Stimulated activated CD4-positive, alpha-beta T cell treated with anti-CD3 and anti-CD28 coated beads, Interleukin-15, amount 100 ng/mL, for 48 hours (primary cell): ENCODE measurements around the gene P2RY14.

Experiments used
- DNase-seq, 2 donors: peaks; one replicate each; pipeline ENCODE4 v3.0.0-alpha.2; 2020; ENCODE audit warnings: low read depth in 2 of 2

The P2RY14 gene

GRCh38 chr3:151301787-151302186 is 23.4 kb upstream of the P2RY14 start:
- DNase-seq = no peak

DNA sequence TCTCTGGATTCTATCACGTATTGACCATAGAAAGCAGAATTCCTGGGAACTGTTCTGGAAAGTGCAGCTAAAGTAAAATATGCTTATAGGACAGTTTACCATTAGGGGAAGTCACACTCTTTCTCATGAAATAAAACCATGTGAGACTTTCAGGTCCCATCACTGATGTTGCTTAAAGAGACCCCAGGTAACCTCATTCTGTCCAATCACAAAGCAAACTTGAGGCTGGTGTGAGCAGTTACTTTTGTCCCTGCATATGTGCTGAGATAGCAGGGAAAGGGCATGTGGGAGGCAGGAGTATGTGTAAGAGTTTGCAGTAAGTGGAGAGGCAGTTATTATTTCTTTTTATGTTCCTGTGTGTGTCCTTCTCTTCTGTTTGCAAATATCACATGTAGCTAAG is 22.2 kb upstream of the P2RY14 start:
- no peak for DNase-seq

- no peak for DNase-seq
Measured at GRCh38 chr3:151299006-151299405, 20.7 kb upstream of the P2RY14 start.

- DNase-seq = no peak
Measured at GRCh38 chr3:151297429-151297828, 19.1 kb upstream of the P2RY14 start.

- no peak for DNase-seq
Measured at GRCh38 chr3:151296226-151296625, 17.9 kb upstream of the P2RY14 start.

DNA sequence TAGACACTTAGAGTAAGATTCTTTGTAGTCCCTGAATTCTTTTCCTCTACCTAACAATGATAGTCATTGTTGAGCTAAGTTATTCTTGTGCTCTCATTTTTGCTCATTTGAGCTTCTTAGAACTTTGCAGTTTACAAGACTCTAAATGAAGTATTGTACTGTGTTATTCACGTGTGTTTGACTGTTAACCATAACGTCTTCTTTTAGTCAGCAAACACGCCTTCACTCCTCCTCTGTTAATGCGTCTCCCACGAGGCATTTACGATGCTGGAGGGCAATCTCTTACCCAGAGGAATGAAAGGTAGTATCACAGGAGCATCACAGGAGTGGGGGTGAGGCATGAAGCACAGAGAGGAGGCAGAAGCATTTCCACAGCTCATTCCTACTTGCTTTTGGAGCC is 14.8 kb upstream of the P2RY14 start:
- no peak for DNase-seq

- no peak for DNase-seq
Measured at GRCh38 chr3:151290673-151291072, 12.3 kb upstream of the P2RY14 start.

- DNase-seq = no peak
Measured at GRCh38 chr3:151289445-151289844, 11.1 kb upstream of the P2RY14 start.

- DNase-seq = no peak
Measured at GRCh38 chr3:151285940-151286339, 7.6 kb upstream of the P2RY14 start.

GRCh38 chr3:151283907-151284461 is 5.6 kb upstream of the P2RY14 start:
- no peak for DNase-seq

DNA sequence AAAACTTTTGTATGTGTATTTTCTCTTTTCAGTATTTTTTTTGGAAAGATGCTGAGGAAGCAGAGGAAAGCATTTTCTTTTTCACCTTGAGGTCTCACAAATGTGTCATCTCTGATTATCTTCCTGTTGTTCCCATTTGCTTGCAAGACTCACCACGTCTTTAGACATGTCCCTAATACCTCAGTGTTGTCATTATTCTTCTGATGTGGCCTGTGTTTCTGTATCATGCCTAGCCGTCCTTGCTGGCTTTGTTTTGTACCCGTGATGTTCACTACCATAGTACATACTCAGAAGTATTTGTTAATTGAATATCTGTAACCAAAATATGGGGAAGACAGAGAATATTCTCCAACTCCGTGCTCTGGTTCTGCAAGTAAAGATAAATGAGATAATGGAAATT is 5.0 kb upstream of the P2RY14 start:
- no peak for DNase-seq

GRCh38 chr3:151282921-151283320 is 4.6 kb upstream of the P2RY14 start:
- DNase-seq = no peak

DNA sequence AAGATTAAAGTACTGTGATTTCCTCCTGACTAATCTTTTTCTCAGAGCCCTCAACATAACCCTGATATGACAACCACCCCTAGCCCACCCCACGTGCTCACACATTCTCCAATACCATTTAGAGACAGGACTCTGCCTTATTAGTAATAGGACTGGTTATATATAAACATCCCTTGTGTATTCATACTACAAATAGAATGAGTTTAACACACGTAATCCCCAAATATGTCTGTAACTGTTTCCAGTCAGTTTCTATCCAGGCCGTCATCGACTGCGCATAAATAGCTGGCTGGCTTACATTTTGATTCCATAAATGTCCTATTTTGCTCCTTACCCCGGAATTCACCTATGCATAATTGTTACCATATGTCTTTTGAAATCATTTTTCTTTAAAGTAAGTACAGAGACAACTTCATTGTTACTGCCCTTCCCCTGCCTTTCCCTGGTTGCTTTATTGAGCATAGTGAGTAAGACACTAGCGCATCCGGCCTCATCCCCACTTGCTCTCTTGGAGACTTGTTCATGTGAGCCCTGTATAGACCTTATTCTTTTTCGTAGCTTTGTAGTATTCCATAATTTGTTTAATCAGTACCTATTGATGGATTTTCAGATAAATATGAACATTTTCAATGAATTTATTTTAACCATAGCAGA is 3.5 kb upstream of the P2RY14 start:
- no peak for DNase-seq

DNA sequence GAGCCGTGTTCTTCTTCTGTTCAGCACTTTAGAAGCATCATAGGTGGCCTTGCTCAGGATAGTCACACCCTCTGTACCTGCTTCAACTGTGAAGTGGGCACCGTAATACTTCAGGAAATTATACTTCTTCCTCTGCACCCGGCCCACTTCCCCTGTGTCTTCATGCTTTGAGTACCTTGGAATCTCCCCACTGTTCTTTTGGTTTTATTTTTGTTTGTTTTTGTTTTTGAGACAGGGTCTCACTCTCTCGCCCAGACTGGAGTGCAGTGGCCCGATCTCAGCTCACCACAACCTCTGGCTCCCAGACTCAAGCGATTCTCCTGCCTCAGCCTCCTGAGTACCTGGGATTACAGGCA is 1.7 kb downstream of the P2RY14 start:
- no peak for DNase-seq

GRCh38 chr3:151276038-151276686 is 2.2 kb downstream of the P2RY14 start:
- no peak for DNase-seq

DNA sequence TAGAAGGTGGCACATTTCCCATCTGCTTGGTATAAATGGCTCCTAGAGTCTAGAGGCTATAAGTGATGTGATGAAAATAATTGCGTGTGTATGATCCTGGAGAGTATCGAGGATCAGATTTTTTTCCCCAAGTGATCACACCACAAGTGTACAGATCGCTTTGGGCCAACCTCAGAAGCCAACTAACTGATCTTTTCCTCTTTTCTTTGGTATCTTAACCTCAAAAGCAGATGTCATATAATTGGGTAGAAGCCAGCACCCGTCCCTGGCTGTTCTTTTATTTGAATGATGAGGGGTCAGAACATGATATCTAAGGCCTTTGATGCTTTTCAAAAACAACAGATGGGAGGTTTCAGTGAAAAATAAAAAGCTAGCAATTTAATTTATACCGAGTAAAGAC is 3.3 kb downstream of the P2RY14 start:
- no peak for DNase-seq

DNA sequence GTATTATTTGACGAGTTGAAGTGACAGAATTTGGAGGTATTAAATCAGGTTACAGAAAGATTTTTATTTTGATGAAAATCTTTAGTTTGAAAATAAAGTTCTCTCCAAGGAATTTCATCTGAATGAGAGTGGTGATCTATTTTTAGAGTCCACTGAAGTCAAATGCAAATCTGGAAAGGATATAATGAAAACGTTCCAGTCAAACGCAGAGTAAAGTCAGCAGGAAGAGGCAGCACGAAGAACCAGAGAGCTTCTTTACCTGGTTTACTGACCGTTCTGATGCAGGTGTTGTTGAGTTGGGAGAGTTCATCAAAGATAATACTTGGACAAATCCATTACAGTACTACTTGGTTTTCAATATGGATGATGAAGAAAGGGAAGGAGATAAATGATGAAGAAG is 8.7 kb downstream of the P2RY14 start:
- DNase-seq = no peak

- no peak for DNase-seq
Measured at GRCh38 chr3:151268267-151269235, 9.8 kb downstream of the P2RY14 start.

GRCh38 chr3:151267066-151267465 is 11.3 kb downstream of the P2RY14 start:
- no peak for DNase-seq

DNA sequence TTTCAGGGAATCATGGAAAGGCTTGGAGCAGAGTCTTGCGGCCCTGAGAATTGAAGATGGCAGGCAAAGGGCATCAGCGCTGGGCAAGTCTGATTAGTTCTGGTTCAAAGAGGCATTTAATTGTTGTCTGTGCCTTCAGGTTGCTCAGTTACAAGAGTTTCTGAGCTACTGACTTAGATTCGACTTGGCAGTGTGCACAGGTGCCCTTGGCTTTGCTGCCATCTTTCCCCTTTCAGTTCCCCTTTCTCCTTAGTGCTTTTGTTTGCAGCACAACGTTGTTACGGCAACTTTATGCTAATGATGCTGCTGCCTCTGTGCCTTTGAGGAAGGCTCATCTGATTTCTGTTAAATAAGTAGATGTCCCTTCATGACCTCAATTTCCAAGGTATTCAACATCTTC is 12.5 kb downstream of the P2RY14 start:
- no peak for DNase-seq

GRCh38 chr3:151265166-151265565 is 13.2 kb downstream of the P2RY14 start:
- DNase-seq = no peak

- no peak for DNase-seq
Measured at GRCh38 chr3:151264605-151265004, 13.7 kb downstream of the P2RY14 start.
